ENCODE measurements around the gene NPDC1. TPM values are rescaled to one million over a fixed set of nuclear protein-coding genes. Genes with fewer than 3 reads are reported as not detected.

Gene NPDC1
- total RNA-seq, result 67.3 and 71.1 TPM in 2 replicates

GRCh38 chr9:137046088-137046787 lies at the start of gene NPDC1:
NPDC1 (minus strand) TSS chr9:137046177; CDS start chr9:137045989, 188 bp downstream.

GRCh38 chr9:137086531-137087408 lies 40.8 kb upstream of the NPDC1 start, which contains the start of gene MAN1B1:
MAN1B1 (plus strand) TSS chr9:137086985; CDS start chr9:137087000, 15 bp downstream.

GRCh38 chr9:137077010-137077747 lies 31.2 kb upstream of the NPDC1 start, which contains the start of gene UAP1L1:
UAP1L1 (plus strand) TSS chr9:137077517; CDS start chr9:137077533, 16 bp downstream.

GRCh38 chr9:137070201-137070905 lies 24.4 kb upstream of the NPDC1 start, which contains the start of gene SAPCD2:
SAPCD2 (minus strand) TSS chr9:137070557; CDS start chr9:137070460, 97 bp downstream.

GRCh38 chr9:137053944-137054931 lies 8.3 kb upstream of the NPDC1 start, which contains the start of gene ENTPD2:
ENTPD2 (minus strand) TSS chr9:137054061; CDS start chr9:137053997, 64 bp downstream.

GRCh38 chr9:137031904-137032640 lies 13.9 kb downstream of the NPDC1 start, which contains the start of gene FUT7:
FUT7 (minus strand) TSS chr9:137032088; CDS start chr9:137031991, 97 bp downstream.

GRCh38 chr9:137027369-137028262 lies 18.4 kb downstream of the NPDC1 start, which contains the start of gene ABCA2:
ABCA2 (minus strand) TSS chr9:137028237; CDS start chr9:137028140, 97 bp downstream.

GRCh38 chr9:136996361-136997292 lies 49.4 kb downstream of the NPDC1 start, which contains the start of gene CLIC3:
CLIC3 (minus strand) TSS chr9:136996568; CDS start chr9:136996543, 25 bp downstream.

GRCh38 chr9:136991993-136992818 lies 53.8 kb downstream of the NPDC1 start, which contains the start of gene PAXX:
PAXX (plus strand) TSS chr9:136992422; CDS start chr9:136992444, 22 bp downstream.

Other genes with a start within 250 kb of the NPDC1 start
- not detected in 2 replicates for gene CCDC183, start 249.8 kb downstream of the NPDC1 start, total RNA-seq
- 110 and 124 TPM in 2 replicates for gene RABL6, start 238.2 kb downstream of the NPDC1 start, total RNA-seq
- gene AJM1, start 203.7 kb downstream of the NPDC1 start, total RNA-seq, result 0.93 and 1.5 TPM in 2 replicates
- 173 and 189 TPM in 2 replicates for gene PHPT1, start 196.8 kb downstream of the NPDC1 start, total RNA-seq
- 1.6 and 1.9 TPM in 2 replicates for gene MAMDC4, start 193.8 kb downstream of the NPDC1 start, total RNA-seq
- 413 and 485 TPM in 2 replicates for gene EDF1, start 179.9 kb downstream of the NPDC1 start, total RNA-seq
- gene TRAF2, start 159.7 kb downstream of the NPDC1 start, total RNA-seq, result 17.3 and 18.3 TPM in 2 replicates
- 202 and 226 TPM in 2 replicates for gene FBXW5, start 101.4 kb downstream of the NPDC1 start, total RNA-seq
- gene C8G, start 100.9 kb downstream of the NPDC1 start, total RNA-seq, result 0.20 and 0.84 TPM in 2 replicates
- not detected in 2 replicates for gene LCN12, start 93.9 kb downstream of the NPDC1 start, total RNA-seq
- gene PTGDS, start 68.7 kb downstream of the NPDC1 start, total RNA-seq, result not detected in 2 replicates
- gene LCNL1, start 63.2 kb downstream of the NPDC1 start, total RNA-seq, result not detected in 2 replicates
- 53.2 and 65.9 TPM in 2 replicates for gene PAXX, start 53.8 kb downstream of the NPDC1 start, total RNA-seq
- gene CLIC3, start 49.6 kb downstream of the NPDC1 start, total RNA-seq, result 0.40 TPM in 1 of 2 replicates, not detected in the other
- 6.9 and 7.3 TPM in 2 replicates for gene ABCA2, start 17.9 kb downstream of the NPDC1 start, total RNA-seq
- gene FUT7, start 14.1 kb downstream of the NPDC1 start, total RNA-seq, result not detected in 2 replicates
- not detected in 2 replicates for gene ENTPD2, start 7.9 kb upstream of the NPDC1 start, total RNA-seq
- 28.1 and 30.2 TPM in 2 replicates for gene SAPCD2, start 24.4 kb upstream of the NPDC1 start, total RNA-seq
- 21.9 and 23.0 TPM in 2 replicates for gene UAP1L1, start 31.3 kb upstream of the NPDC1 start, total RNA-seq
- gene MAN1B1, start 40.8 kb upstream of the NPDC1 start, total RNA-seq, result 69.4 and 75.7 TPM in 2 replicates
- gene DPP7, start 68.6 kb upstream of the NPDC1 start, total RNA-seq, result 88.5 and 107 TPM in 2 replicates
- not detected in 2 replicates for gene GRIN1, start 93.0 kb upstream of the NPDC1 start, total RNA-seq
- gene LRRC26, start 123.9 kb upstream of the NPDC1 start, total RNA-seq, result not detected in 2 replicates
- gene TMEM210, start 125.9 kb upstream of the NPDC1 start, total RNA-seq, result not detected in 2 replicates
- gene ANAPC2, start 142.4 kb upstream of the NPDC1 start, total RNA-seq, result 17.6 and 25.1 TPM in 2 replicates
- gene SSNA1, start 142.5 kb upstream of the NPDC1 start, total RNA-seq, result 127 and 150 TPM in 2 replicates
- 6.9 and 7.7 TPM in 2 replicates for gene TPRN, start 154.6 kb upstream of the NPDC1 start, total RNA-seq
- gene TMEM203, start 159.5 kb upstream of the NPDC1 start, total RNA-seq, result 36.2 and 39.1 TPM in 2 replicates
- gene NDOR1, start 159.5 kb upstream of the NPDC1 start, total RNA-seq, result 13.4 and 16.6 TPM in 2 replicates
- not detected in 2 replicates for gene RNF208, start 176.1 kb upstream of the NPDC1 start, total RNA-seq
- gene CYSRT1, start 179.0 kb upstream of the NPDC1 start, total RNA-seq, result 0.20 and 0.25 TPM in 2 replicates
- not detected in 2 replicates for gene RNF224, start 181.3 kb upstream of the NPDC1 start, total RNA-seq
- not detected in 2 replicates for gene SLC34A3, start 184.7 kb upstream of the NPDC1 start, total RNA-seq
- gene TUBB4B, start 195.1 kb upstream of the NPDC1 start, total RNA-seq, result 1,008 and 1,079 TPM in 2 replicates
- not detected in 2 replicates for gene STPG3, start 205.1 kb upstream of the NPDC1 start, total RNA-seq
- 54.6 and 68.4 TPM in 2 replicates for gene NELFB, start 209.2 kb upstream of the NPDC1 start, total RNA-seq
- 41.4 and 44.7 TPM in 2 replicates for gene TOR4A, start 231.5 kb upstream of the NPDC1 start, total RNA-seq

All from mammary microvascular endothelial cell (primary cell).